CD4-positive, alpha-beta T cell treated with Interleukin-17A for 4 hours (primary cell): ENCODE measurements around the gene PPP6R2.
A peak's percentile ranks its signal among the peaks of the same experiment; 100 is the strongest.

Experiments
- DNase-seq: peaks from one replicate; pipeline ENCODE4 v3.0.0-alpha.2; 2020; ENCODE audit warnings: mixed read lengths

The PPP6R2 gene

GRCh38 chr22:50454556-50455075 is 111.5 kb downstream of the PPP6R2 start:
- no peak for DNase-seq

GRCh38 chr22:50455201-50455600 is 112.1 kb downstream of the PPP6R2 start:
- no peak for DNase-seq

- no peak for DNase-seq
Measured at GRCh38 chr22:50456026-50456425, 112.9 kb downstream of the PPP6R2 start.

GRCh38 chr22:50456466-50457234 is 113.5 kb downstream of the PPP6R2 start:
- DNase-seq = peak; percentile 38

- no peak for DNase-seq
Measured at GRCh38 chr22:50459016-50459415, 115.9 kb downstream of the PPP6R2 start.

- peak; percentile 38 for DNase-seq
Measured at GRCh38 chr22:50459496-50460140, 116.5 kb downstream of the PPP6R2 start.

GRCh38 chr22:50460938-50461337 is 117.8 kb downstream of the PPP6R2 start:
- DNase-seq = no peak

- DNase-seq = no peak
Measured at GRCh38 chr22:50461536-50461935, 118.4 kb downstream of the PPP6R2 start.

GRCh38 chr22:50461979-50462540 is 118.9 kb downstream of the PPP6R2 start:
- DNase-seq = no peak

GRCh38 chr22:50463188-50463900 is 120.2 kb downstream of the PPP6R2 start:
- DNase-seq = no peak

- DNase-seq = no peak
Measured at GRCh38 chr22:50464451-50464850, 121.3 kb downstream of the PPP6R2 start.

- no peak for DNase-seq
Measured at GRCh38 chr22:50465066-50465930, 122.2 kb downstream of the PPP6R2 start.

GRCh38 chr22:50467341-50467740 is 124.2 kb downstream of the PPP6R2 start:
- no peak for DNase-seq

- no peak for DNase-seq
Measured at GRCh38 chr22:50467773-50468440, 124.8 kb downstream of the PPP6R2 start.

GRCh38 chr22:50468626-50469025 is 125.5 kb downstream of the PPP6R2 start:
- no peak for DNase-seq

- DNase-seq = peak; percentile 100
Measured at GRCh38 chr22:50469377-50470305, 126.5 kb downstream of the PPP6R2 start.

- DNase-seq = no peak
Measured at GRCh38 chr22:50470491-50470890, 127.4 kb downstream of the PPP6R2 start.

- no peak for DNase-seq
Measured at GRCh38 chr22:50471197-50471847, 128.2 kb downstream of the PPP6R2 start.

- DNase-seq = no peak
Measured at GRCh38 chr22:50471962-50472361, 128.8 kb downstream of the PPP6R2 start.

GRCh38 chr22:50473088-50473487 is 130.0 kb downstream of the PPP6R2 start:
- DNase-seq = peak; percentile 65
